IMR-90 (cell line): ENCODE data around the gene LAMA4. TPM values are rescaled to one million over a fixed set of nuclear protein-coding genes. Genes with fewer than 3 reads are reported as not detected.
A peak's percentile ranks its signal among the peaks of the same experiment; 100 is the strongest.

Experiments used
- ATAC-seq: fragments of 200-7000 bp; cut with Tn5 transposase; 2 replicates; pipeline ENCODE4 v1.9.1; 2020; ENCODE audit warnings: low read depth, mild to moderate bottlenecking, moderate library complexity
- BruUV-seq: library from RNA; stranded (reverse); fragments of 400-500 nt; replicated peaks from 2 replicates; lab custom pipeline; 2021; lab: Mats Ljungman, UMichigan
- CTCF ChIA-PET: fragments of 300-600 bp; formaldehyde crosslinking; extraction: SDS; loops from one replicate; lab custom pipeline; 2021; ENCODE audit warnings: antibody characterized with exemption; lab: Yijun Ruan, JAX
- POLR2A ChIA-PET: fragments of 300-600 bp; sonication (Branson Sonifier 250); formaldehyde crosslinking; loops from one replicate; lab custom pipeline; 2022; ENCODE audit warnings: antibody characterized with exemption; ENCODE audit not compliant: unreplicated experiment; lab: Charles Lee
- DNase-seq: peaks from one replicate; pipeline ENCODE4 v3.0.0; 2013
- H2AFZ ChIP-seq: replicated peaks from 2 replicates; pipeline ENCODE3; 2013; ENCODE audit warnings: low read length, mild to moderate bottlenecking; ENCODE audit not compliant: poor library complexity
- H2AK5ac ChIP-seq: 2 replicates; pipeline ENCODE4 v1.6.1; 2013; ENCODE audit warnings: low read depth, low read length, inconsistent platforms
- H2AK9ac ChIP-seq: replicated peaks from 2 replicates; pipeline ENCODE3; 2013; ENCODE audit warnings: mild to moderate bottlenecking, low read depth, low read length, moderate library complexity; ENCODE audit not compliant: poor library complexity
- H2BK120ac ChIP-seq: 2 replicates; pipeline ENCODE4 v1.6.1; 2013; ENCODE audit warnings: low read depth, low read length, inconsistent platforms
- H2BK15ac ChIP-seq: 3 replicates; pipeline ENCODE4 v1.6.1; 2013; ENCODE audit warnings: low read depth, low read length, inconsistent platforms
- H2BK20ac ChIP-seq: 2 replicates; pipeline ENCODE4 v1.6.1; 2013; ENCODE audit warnings: low read depth, mild to moderate bottlenecking, inconsistent platforms, low read length, moderate library complexity
- H2BK5ac ChIP-seq: 2 replicates; pipeline ENCODE4 v1.6.1; 2013; ENCODE audit warnings: mild to moderate bottlenecking, low read depth, low read length, inconsistent platforms; ENCODE audit not compliant: poor library complexity, severe bottlenecking
- H3K14ac ChIP-seq: replicated peaks from 2 replicates; pipeline ENCODE4 v1.6.1; 2013; ENCODE audit warnings: low read depth, low read length, inconsistent platforms
- H3K18ac ChIP-seq: 2 replicates; pipeline ENCODE4 v1.6.1; 2013; ENCODE audit warnings: low read depth, low read length, control low read depth
- H3K23ac ChIP-seq: 2 replicates; pipeline ENCODE4 v1.6.1; 2013; ENCODE audit warnings: low read depth, low read length, inconsistent platforms
- H3K27ac ChIP-seq: 2 replicates; pipeline ENCODE4 v1.5.1; 2013; ENCODE audit warnings: mild to moderate bottlenecking, control low read depth, low read length; ENCODE audit not compliant: insufficient read depth
- H3K27me3 ChIP-seq: 2 replicates; pipeline ENCODE4 v1.6.1; 2013; ENCODE audit warnings: low read length; ENCODE audit not compliant: control insufficient read depth, insufficient read depth
- H3K36me3 ChIP-seq: 2 replicates; pipeline ENCODE4 v1.6.1; 2013; ENCODE audit warnings: low read length, mixed read lengths; ENCODE audit not compliant: control insufficient read depth, insufficient read depth
- H3K4ac ChIP-seq: 2 replicates; pipeline ENCODE4 v1.6.1; 2013; ENCODE audit warnings: low read depth, low read length, inconsistent platforms
- H3K4me1 ChIP-seq: 2 replicates; pipeline ENCODE4 v1.6.1; 2013; ENCODE audit warnings: low read length, mixed read lengths; ENCODE audit not compliant: control insufficient read depth, insufficient read depth
- H3K4me2 ChIP-seq: 2 replicates; pipeline ENCODE4 v1.6.1; 2013; ENCODE audit warnings: low read depth, mild to moderate bottlenecking, control low read depth, low read length, moderate library complexity
- H3K4me3 ChIP-seq: 2 replicates; pipeline ENCODE4 v1.5.1; 2013; ENCODE audit warnings: low read depth, mild to moderate bottlenecking, control low read depth, low read length, moderate library complexity; ENCODE audit not compliant: insufficient read depth
- H3K56ac ChIP-seq: 2 replicates; pipeline ENCODE4 v1.6.1; 2013; ENCODE audit warnings: low read length, inconsistent platforms; ENCODE audit not compliant: insufficient read depth; ENCODE audit errors: extremely low read depth
- H3K79me1 ChIP-seq, 2 experiments: 2 replicates each; pipeline ENCODE4 v1.6.1; 2013; ENCODE audit warnings: low read length in 2 of 2, inconsistent platforms in 1 of 2, low read depth in 1 of 2
- H3K9ac ChIP-seq: 2 replicates; pipeline ENCODE4 v1.6.1; 2013; ENCODE audit warnings: low read depth, low read length, control low read depth
- H3K9me1 ChIP-seq: 2 replicates; pipeline ENCODE4 v1.6.1; 2013; ENCODE audit warnings: low read length, inconsistent platforms; ENCODE audit not compliant: insufficient read depth
- H3K9me3 ChIP-seq: 2 replicates; pipeline ENCODE4 v1.6.1; 2013; ENCODE audit warnings: low read length; ENCODE audit not compliant: control insufficient read depth, insufficient read depth
- H4K20me1 ChIP-seq: 2 replicates; pipeline ENCODE4 v1.6.1; 2013; ENCODE audit warnings: low read length, inconsistent platforms; ENCODE audit not compliant: insufficient read depth
- H4K5ac ChIP-seq: 2 replicates; pipeline ENCODE4 v1.6.1; 2013; ENCODE audit warnings: mild to moderate bottlenecking, low read depth, low read length, control low read depth
- H4K8ac ChIP-seq, 2 experiments: 2 replicates each; pipeline ENCODE4 v1.6.1; 2013; ENCODE audit warnings: low read depth in 2 of 2, low read length in 2 of 2, control low read depth in 1 of 2, inconsistent platforms in 1 of 2
- H4K91ac ChIP-seq: 2 replicates; pipeline ENCODE4 v1.6.1; 2013; ENCODE audit warnings: low read depth, low read length, inconsistent platforms; ENCODE audit not compliant: insufficient read depth
- BHLHE40 ChIP-seq: fragments of 150-350 bp; IDR thresholded peaks from 2 replicates; pipeline ENCODE4 v1.6.1; 2016; ENCODE audit warnings: mild to moderate bottlenecking, low read depth, low read length
- MAFK ChIP-seq: IDR thresholded peaks from 2 replicates; pipeline ENCODE4 v1.6.1; 2012; ENCODE audit warnings: low read depth, low read length, improper control_type of control experiment
- WGBS, 2 experiments: methylation state at CpG; one replicate each; pipeline versions ENCODE4 v1.1.5 to v1.1.7; 2013; ENCODE audit warnings: missing lambda C conversion rate in 2 of 2; ENCODE audit not compliant: insufficient read length in 1 of 2; ENCODE audit errors: extremely low coverage in 2 of 2; 5-methylcytosine and 5-hydroxymethylcytosine counted together
- dilution Hi-C: fragments of 300-500 bp; cut with HindIII; formaldehyde crosslinking; loops from one replicate; pipeline ENCODE4 v1.14.3; 2018; ENCODE audit warnings: low sequenced_read_pairs; ENCODE audit not compliant: unreplicated experiment
- in situ Hi-C: fragments of 300-500 bp; cut with MboI; formaldehyde crosslinking; loops from 3 replicates; pipeline ENCODE4 v1.14.3; 2019; ENCODE audit warnings: low sequenced_read_pairs, inconsistent platforms, mixed read lengths
- intact Hi-C: fragments of 100-400 bp; cut with micrococcal nuclease; formaldehyde crosslinking; loops from 2 replicates; pipeline ENCODE4 v1.10.0; 2022
- polyA plus RNA-seq, 3 experiments: library from polyadenylated mRNA; depleted of rRNA; stranded (reverse); fragments of >200 nt; gene quantifications; 2 replicates each; pipeline ENCODE4 v1.2.3, GENCODE V29; 2012; ENCODE audit warnings: low replicate concordance in 1 of 3
- total RNA-seq: library from RNA; depleted of rRNA; stranded (reverse); fragments of >200 nt; gene quantifications from 2 replicates; pipeline ENCODE4 v1.2.3, GENCODE V29; 2012

Gene LAMA4
- total and polyA plus RNA-seq, 2 of the 4 experiments (the other 2 are of a cell fraction): 33.9 to 35.8 TPM

DNA sequence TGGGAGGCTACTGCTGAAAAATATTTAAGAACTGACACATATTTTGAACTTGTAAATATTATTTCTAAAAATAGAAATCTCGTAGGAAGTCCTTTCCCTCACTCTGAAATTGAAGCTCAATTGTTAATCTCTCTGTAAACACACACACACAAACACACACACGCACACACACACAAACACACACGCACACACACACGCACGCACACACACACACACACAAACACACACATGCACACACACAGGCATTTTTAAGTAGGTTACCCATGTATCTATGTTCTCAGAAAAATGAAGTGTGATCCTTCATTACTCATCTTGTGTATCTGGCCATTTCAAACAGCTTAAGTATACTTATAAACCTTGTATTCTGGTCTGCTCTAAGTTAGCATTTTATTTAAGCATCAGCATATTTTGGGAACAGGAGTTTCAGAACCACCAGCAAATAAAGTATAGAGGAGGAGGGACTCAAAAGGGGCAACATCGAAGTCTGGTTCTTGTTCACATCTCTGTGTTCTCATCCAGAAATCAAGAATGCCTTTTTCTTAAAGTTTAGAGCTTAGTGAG lies 188.9 kb downstream of the LAMA4 start:
- no TSS peak for BruUV-seq
- Histone ChIP-seq H3K27me3 (no peaks in the 10 kb centered on the region), H2AK5ac (peak overlapping the region; percentile 67), H4K20me1 (no peaks in the 10 kb centered on the region), H3K4me2 (peak overlapping the region; percentile 47), H3K27ac (no peak overlapping the region), H2BK120ac (peak overlapping the region; percentile 53; the same call in 1 of the 2 replicates), H3K18ac (0 out of 2 replicates have a peak overlapping the region, but pooled peaks have one; percentile 9), H3K23ac (no peak overlapping the region), H2AFZ (no peak overlapping the region), H4K91ac (no peak overlapping the region), H3K9ac (no peak overlapping the region), H2BK5ac (peak overlapping the region; percentile 77), H3K56ac (no peak overlapping the region), H4K5ac (no peak overlapping the region), H3K36me3 (no peaks in the 10 kb centered on the region), H4K8ac (peak overlapping the region in 1 of 2 experiments; percentile 59; a peak in 1 of 4 replicates), H3K9me3 (no peaks in the 10 kb centered on the region), H3K9me1 (no peaks in the 10 kb centered on the region), H3K14ac (no peak overlapping the region), H2AK9ac (no peak overlapping the region), H3K4me1 (peaks cover 4% of the 10 kb centered on the region), H2BK20ac (no peak overlapping the region), H3K4me3 (no peak overlapping the region), H3K79me1 (no peaks in the 10 kb centered on the region), H3K4ac (no peak overlapping the region), H2BK15ac (no peak overlapping the region)
- ChIA-PET POLR2A (interaction anchor here (0.6 kb wide), 1 partner anchor 107 kb away, joined by 3 read pairs; no protein-coding TSS in a partner anchor), CTCF (no interaction called here)
- intact Hi-C loops: no loop called here
- DNase-seq (peak; percentile 46), ATAC-seq (peak; percentile 66)
- in situ Hi-C loops: no loop called here
- dilution Hi-C loops: no loop called here
- TF ChIP-seq BHLHE40: no peak
- peak; percentile 42 for TF ChIP-seq MAFK
- no CpG with 5 or more reads among the region's 6 CpGs for WGBS, 2 experiments
